Embryonic facial prominence (tissue), 1 donor: ENCODE results near the gene PCDHGA1.
A peak's percentile ranks its signal among the peaks of the same experiment; 100 is the strongest.

Experiments
- DNase-seq: peaks from one replicate; pipeline ENCODE4 v3.0.0-alpha.2; 2016; ENCODE audit errors: extremely low spot score

The PCDHGA1 gene

GRCh38 chr5:141439411-141440141 lies 109.3 kb downstream of the PCDHGA1 start:
- no peak for DNase-seq

GRCh38 chr5:141440341-141440740 lies 110.0 kb downstream of the PCDHGA1 start:
- no peak for DNase-seq

- DNase-seq, result no peak
These were observed 111.4 kb downstream of the PCDHGA1 start for GRCh38 chr5:141441571-141442170.

GRCh38 chr5:141465351-141465750 lies 135.0 kb downstream of the PCDHGA1 start:
- DNase-seq, result no peak

- peak; percentile 93 for DNase-seq
These were observed 145.4 kb downstream of the PCDHGA1 start, which contains the start of gene PCDHGC3 for GRCh38 chr5:141475625-141476131. Gene PCDHGC3 (plus strand): TSS chr5:141475966. CDS start chr5:141476117, 151 bp downstream.

- peak; percentile 75 for DNase-seq
These were observed 146.0 kb downstream of the PCDHGA1 start for GRCh38 chr5:141476132-141476911.

- DNase-seq, result no peak
These were observed 146.8 kb downstream of the PCDHGA1 start for GRCh38 chr5:141477044-141477575.

- no peak for DNase-seq
These were observed 147.5 kb downstream of the PCDHGA1 start for GRCh38 chr5:141477815-141478214.

GRCh38 chr5:141478321-141478945 lies 148.1 kb downstream of the PCDHGA1 start:
- no peak for DNase-seq

GRCh38 chr5:141479776-141480175 lies 149.5 kb downstream of the PCDHGA1 start:
- no peak for DNase-seq

GRCh38 chr5:141483902-141484301 lies 153.6 kb downstream of the PCDHGA1 start:
- DNase-seq, result no peak

GRCh38 chr5:141484310-141484640 lies 154.0 kb downstream of the PCDHGA1 start:
- no peak for DNase-seq

- DNase-seq, result no peak
These were observed 154.5 kb downstream of the PCDHGA1 start, which contains the start of gene PCDHGC4 for GRCh38 chr5:141484641-141485311. Gene PCDHGC4 (plus strand): TSS chr5:141485030. CDS start chr5:141485174, 144 bp downstream.

- no peak for DNase-seq
These were observed 155.2 kb downstream of the PCDHGA1 start for GRCh38 chr5:141485321-141486055.

GRCh38 chr5:141486091-141486490 lies 155.8 kb downstream of the PCDHGA1 start:
- DNase-seq, result no peak

- DNase-seq, result no peak
These were observed 156.8 kb downstream of the PCDHGA1 start for GRCh38 chr5:141487131-141487530.

GRCh38 chr5:141488591-141489561 lies 158.6 kb downstream of the PCDHGA1 start, which contains the start of gene PCDHGC5:
Gene PCDHGC5 (plus strand): TSS chr5:141489081. CDS start chr5:141489241, 160 bp downstream.
- no peak for DNase-seq

- no peak for DNase-seq
These were observed 159.5 kb downstream of the PCDHGA1 start for GRCh38 chr5:141489841-141490240.

GRCh38 chr5:141490271-141490670 lies 160.0 kb downstream of the PCDHGA1 start:
- no peak for DNase-seq
